ENCODE data around the gene FRS3. TPM values are rescaled to one million over a fixed set of nuclear protein-coding genes. Genes with fewer than 3 reads are reported as not detected.

Gene FRS3
- 3.6 TPM for polyA plus RNA-seq (2013, experiment 1 of 2)
- polyA plus RNA-seq (2013, experiment 2 of 2), result 2.9 TPM

GRCh38 chr6:41779788-41780550 is at the start of gene FRS3:
Gene FRS3 (minus strand): TSS chr6:41779900. CDS start chr6:41776987, 2,913 bp downstream.
- peak within 1 kb of the TSS; percentile 29 for H4K8ac ChIP-seq (ENCODE audit: low read length)
- H3K4me3 ChIP-seq (ENCODE audit: insufficient read depth in 1 of 2, low read depth in 1 of 2, low read length in 2 of 2), result peak within 1 kb of the TSS; percentile 64 to 94
- no peak within 1 kb of the TSS for H4K91ac ChIP-seq (ENCODE audit: low read length)
- H2BK120ac ChIP-seq (ENCODE audit: low read depth, low read length), result no peak within 1 kb of the TSS
- H2BK15ac ChIP-seq (ENCODE audit: low read depth, poor library complexity, severe bottlenecking), result peak within 1 kb of the TSS; percentile 28
- H3K14ac ChIP-seq (ENCODE audit: low read length in 2 of 2), result peak within 1 kb of the TSS in 1 of 2 experiments; percentile 76
- no peak within 1 kb of the TSS for H2BK12ac ChIP-seq (ENCODE audit: low read length in 2 of 2)
- H3K23ac ChIP-seq (ENCODE audit: low read length in 2 of 2), result peak within 1 kb of the TSS in 1 of 2 experiments; percentile 36
- H3K9me3 ChIP-seq (ENCODE audit: control insufficient read depth, low read length), result no peaks in the 10 kb centered on the region
- H3K4me1 ChIP-seq (ENCODE audit: control insufficient read depth, insufficient read depth, low read depth, low read length), result peaks cover 16% of the 10 kb centered on the region
- no peaks in the 10 kb centered on the region for H3K27me3 ChIP-seq (ENCODE audit: control insufficient read depth in 1 of 2, insufficient read depth in 1 of 2, low read length in 2 of 2)
- H3K79me1 ChIP-seq (replicated peaks; ENCODE audit: low read length, poor library complexity, severe bottlenecking), result peaks cover 18% of the 10 kb centered on the region
- no peak within 1 kb of the TSS for H2AK5ac ChIP-seq (ENCODE audit: low read length, severe bottlenecking)
- under 1% methylated on average over 70 of the region's 73 CpGs for WGBS
- DNase-seq, result peak; percentile 91
- no peak within 1 kb of the TSS for H2BK5ac ChIP-seq (ENCODE audit: low read depth, low read length, poor library complexity, severe bottlenecking)
- H3K27ac ChIP-seq (ENCODE audit: low read length, poor library complexity, severe bottlenecking), result no peak within 1 kb of the TSS
- peak within 1 kb of the TSS; percentile 92 for H3K9ac ChIP-seq (ENCODE audit: low read length)
- peaks cover 12 to 22% of the 10 kb centered on the region in 2 experiments for H3K36me3 ChIP-seq (ENCODE audit: control insufficient read depth in 1 of 2, insufficient read depth in 2 of 2, low read depth in 1 of 2, low read length in 2 of 2)
- H3K18ac ChIP-seq (ENCODE audit: low read depth in 1 of 2, low read length in 2 of 2), result peak within 1 kb of the TSS in 1 of 2 experiments; percentile 60
- peak within 1 kb of the TSS; percentile 26 to 35 for H3K4ac ChIP-seq (ENCODE audit: low read depth in 1 of 2, low read length in 2 of 2)
- H2AFZ ChIP-seq (ENCODE audit: low read depth, low read length), result peak within 1 kb of the TSS; percentile 68
- H3K4me2 ChIP-seq (ENCODE audit: low read length, poor library complexity, severe bottlenecking), result peak within 1 kb of the TSS; percentile 95

DNA sequence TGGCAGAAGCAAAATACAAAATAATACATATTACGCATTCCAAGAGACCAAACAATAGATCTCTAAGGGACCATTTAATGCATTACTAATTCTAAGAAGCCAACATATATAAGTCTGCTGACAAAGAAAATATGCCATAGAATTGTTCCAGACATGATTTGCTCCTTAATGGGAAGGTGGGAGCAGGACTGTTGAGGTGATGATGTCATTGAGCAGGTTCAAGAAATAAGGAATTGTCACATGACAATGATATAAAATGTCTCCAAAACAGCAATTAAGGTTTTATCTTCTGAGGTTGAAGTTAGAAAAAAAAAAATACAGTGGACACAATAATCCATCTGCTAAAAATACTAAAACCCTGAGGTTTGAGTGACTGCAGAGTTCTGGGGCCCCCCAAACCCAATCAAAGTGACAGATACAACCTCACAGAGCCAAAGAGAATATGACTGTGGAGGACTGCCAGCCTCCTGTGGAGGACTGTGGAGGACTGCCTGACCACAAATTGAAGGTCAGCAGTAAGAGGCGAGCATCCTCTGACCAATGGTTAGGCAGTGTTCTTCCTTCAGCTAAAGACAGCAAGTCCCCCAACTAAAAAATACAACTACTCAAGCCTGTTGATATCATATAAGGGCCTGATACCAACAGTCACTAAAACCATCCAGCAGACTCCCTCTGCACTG is 46.8 kb upstream of the FRS3 start:
- WGBS, result 97% methylated on average over 2 of the region's 2 CpGs
- H3K4me3 ChIP-seq (ENCODE audit: insufficient read depth in 1 of 2, low read depth in 1 of 2, low read length in 2 of 2), result no peak overlapping the region
- H2BK12ac ChIP-seq (ENCODE audit: low read length in 2 of 2), result no peak overlapping the region
- H3K27me3 ChIP-seq (ENCODE audit: control insufficient read depth in 1 of 2, insufficient read depth in 1 of 2, low read length in 2 of 2), result no peaks in the 10 kb centered on the region
- H3K9me3 ChIP-seq (ENCODE audit: control insufficient read depth, low read length), result no peaks in the 10 kb centered on the region
- H3K23ac ChIP-seq (ENCODE audit: low read length in 2 of 2), result no peak overlapping the region
- no peak overlapping the region for H2AFZ ChIP-seq (ENCODE audit: low read depth, low read length)
- no peak overlapping the region for H3K27ac ChIP-seq (ENCODE audit: low read length, poor library complexity, severe bottlenecking)
- no peak overlapping the region for H3K9ac ChIP-seq (ENCODE audit: low read length)
- no peak overlapping the region for H3K14ac ChIP-seq (ENCODE audit: low read length in 2 of 2)
- H4K91ac ChIP-seq (ENCODE audit: low read length), result no peak overlapping the region
- no peak overlapping the region for H3K18ac ChIP-seq (ENCODE audit: low read depth in 1 of 2, low read length in 2 of 2)
- no peaks in the 10 kb centered on the region for H3K36me3 ChIP-seq (ENCODE audit: control insufficient read depth in 1 of 2, insufficient read depth in 2 of 2, low read depth in 1 of 2, low read length in 2 of 2)
- no peak overlapping the region for H2BK5ac ChIP-seq (ENCODE audit: low read depth, low read length, poor library complexity, severe bottlenecking)
- no peak overlapping the region for H4K8ac ChIP-seq (ENCODE audit: low read length)
- no peak overlapping the region for H2BK120ac ChIP-seq (ENCODE audit: low read depth, low read length)
- H3K79me1 ChIP-seq (replicated peaks; ENCODE audit: low read length, poor library complexity, severe bottlenecking), result peaks cover 2% of the 10 kb centered on the region
- H3K4ac ChIP-seq (ENCODE audit: low read depth in 1 of 2, low read length in 2 of 2), result no peak overlapping the region
- DNase-seq, result no peak
- H2AK5ac ChIP-seq (ENCODE audit: low read length, severe bottlenecking), result no peak overlapping the region
- H3K4me2 ChIP-seq (ENCODE audit: low read length, poor library complexity, severe bottlenecking), result no peak overlapping the region
- H2BK15ac ChIP-seq (ENCODE audit: low read depth, poor library complexity, severe bottlenecking), result no peak overlapping the region
- peaks cover 2% of the 10 kb centered on the region for H3K4me1 ChIP-seq (ENCODE audit: control insufficient read depth, insufficient read depth, low read depth, low read length)

- peaks cover 2% of the 10 kb centered on the region for H3K4me1 ChIP-seq (ENCODE audit: control insufficient read depth, insufficient read depth, low read depth, low read length)
- no peaks in the 10 kb centered on the region for H3K9me3 ChIP-seq (ENCODE audit: control insufficient read depth, low read length)
- no peak overlapping the region for H2AFZ ChIP-seq (ENCODE audit: low read depth, low read length)
- no peak overlapping the region for H3K4ac ChIP-seq (ENCODE audit: low read depth in 1 of 2, low read length in 2 of 2)
- H3K79me1 ChIP-seq (replicated peaks; ENCODE audit: low read length, poor library complexity, severe bottlenecking), result peaks cover 3% of the 10 kb centered on the region
- H4K8ac ChIP-seq (ENCODE audit: low read length), result no peak overlapping the region
- 84% methylated on average over 12 of the region's 13 CpGs for WGBS
- H3K9ac ChIP-seq (ENCODE audit: low read length), result no peak overlapping the region
- no peak overlapping the region for H3K23ac ChIP-seq (ENCODE audit: low read length in 2 of 2)
- H2BK120ac ChIP-seq (ENCODE audit: low read depth, low read length), result no peak overlapping the region
- no peak overlapping the region for H2BK12ac ChIP-seq (ENCODE audit: low read length in 2 of 2)
- H3K4me2 ChIP-seq (ENCODE audit: low read length, poor library complexity, severe bottlenecking), result no peak overlapping the region
- H3K18ac ChIP-seq (ENCODE audit: low read depth in 1 of 2, low read length in 2 of 2), result no peak overlapping the region
- H4K91ac ChIP-seq (ENCODE audit: low read length), result no peak overlapping the region
- peak; percentile 74 for DNase-seq
- no peak overlapping the region for H2AK5ac ChIP-seq (ENCODE audit: low read length, severe bottlenecking)
- no peaks in the 10 kb centered on the region for H3K27me3 ChIP-seq (ENCODE audit: control insufficient read depth in 1 of 2, insufficient read depth in 1 of 2, low read length in 2 of 2)
- peak overlapping the region; percentile 18 for H3K27ac ChIP-seq (ENCODE audit: low read length, poor library complexity, severe bottlenecking)
- no peak overlapping the region for H3K4me3 ChIP-seq (ENCODE audit: insufficient read depth in 1 of 2, low read depth in 1 of 2, low read length in 2 of 2)
- H2BK15ac ChIP-seq (ENCODE audit: low read depth, poor library complexity, severe bottlenecking), result no peak overlapping the region
- no peak overlapping the region for H3K14ac ChIP-seq (ENCODE audit: low read length in 2 of 2)
- no peaks in the 10 kb centered on the region for H3K36me3 ChIP-seq (ENCODE audit: control insufficient read depth in 1 of 2, insufficient read depth in 2 of 2, low read depth in 1 of 2, low read length in 2 of 2)
- no peak overlapping the region for H2BK5ac ChIP-seq (ENCODE audit: low read depth, low read length, poor library complexity, severe bottlenecking)
Measured at GRCh38 chr6:41824571-41825569, 45.2 kb upstream of the FRS3 start.
